GM12892 (cell line): ENCODE results near the gene WNT1.

ENCODE experiments used
- POLR2A ChIP-seq: IDR thresholded peaks from 2 replicates; pipeline ENCODE4 v1.6.1; 2011; ENCODE audit warnings: low read depth, low read length, control low read depth
- POLR2AphosphoS5 ChIP-seq: IDR thresholded peaks from 2 replicates; pipeline ENCODE4 v1.6.1; 2011; ENCODE audit warnings: low read depth, low read length, control low read depth
- TAF1 ChIP-seq: IDR thresholded peaks from 2 replicates; pipeline ENCODE4 v1.6.1; 2011; ENCODE audit warnings: low read depth, mild to moderate bottlenecking, control low read depth, low read length, borderline replicate concordance

GRCh38 chr12:48972952-48973483 is 5.1 kb upstream of the WNT1 start:
- TF ChIP-seq POLR2A (no peak), POLR2AphosphoS5 (no peak), TAF1 (no peak)
